Measurements from ENCODE around the gene MAGI3. TPM values are rescaled to one million over a fixed set of nuclear protein-coding genes. Genes with fewer than 3 reads are reported as not detected.

MAGI3 gene
- total RNA-seq, 1 experiment from 2014 or later, result 27.6 TPM

DNA sequence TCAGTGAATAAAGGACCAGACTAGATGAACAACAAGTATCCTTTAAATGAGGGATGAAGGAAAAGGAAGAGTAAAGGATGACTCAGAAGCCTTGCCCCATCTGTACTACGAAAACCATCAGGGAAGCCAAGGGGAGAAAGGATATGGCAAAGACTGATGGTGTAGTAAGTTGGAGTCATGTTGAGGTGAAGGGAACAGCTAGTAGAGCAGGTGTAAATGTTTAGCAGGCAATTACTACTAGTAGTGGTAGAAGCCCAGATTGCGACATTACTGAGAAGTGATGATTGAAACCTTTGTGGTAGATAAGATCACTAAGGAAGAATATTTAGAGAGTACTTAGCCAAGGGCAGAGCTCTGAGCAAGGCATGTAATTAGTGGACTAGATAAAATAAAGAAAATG, 285.0 kb downstream of the MAGI3 start:
- Mint-ChIP-seq H3K27ac (ENCODE audit: unreplicated experiment) (no peak overlapping the region), H3K9me3 (ENCODE audit: unreplicated experiment) (no peaks in the 10 kb centered on the region), H3K27me3 (ENCODE audit: insufficient read depth, unreplicated experiment) (no peaks in the 10 kb centered on the region), H3K4me3 (ENCODE audit: unreplicated experiment) (no peak overlapping the region), H3K4me1 (ENCODE audit: low read depth, unreplicated experiment) (peaks cover 28% of the 10 kb centered on the region), H3K36me3 (ENCODE audit: insufficient read depth, unreplicated experiment) (peaks cover 28% of the 10 kb centered on the region)
- CTCF ChIA-PET, result no interaction called here
- no TSS peak for BruUV-seq (replicated peaks)
- DNase-seq, result no peak
- POLR2A ChIA-PET, result no interaction called here
- intact Hi-C loops (cut with micrococcal nuclease; ENCODE audit: unreplicated experiment), result loop anchor here (5.0 kb wide), 2 partner anchors 283 to 603 kb away; partner anchors contain the start of genes LRIG2 and MAGI3
- Histone ChIP-seq H3K27me3 (replicated peaks; ENCODE audit: control insufficient read depth, insufficient read depth, low read length) (no peaks in the 10 kb centered on the region), H3K4me1 (peaks cover 14% of the 10 kb centered on the region; the same call in 1 of the 2 replicates), H3K36me3 (ENCODE audit: control insufficient read depth, insufficient read depth, low read length) (no peaks in the 10 kb centered on the region; the same call in 1 of the 2 replicates), H3K9me3 (no peaks in the 10 kb centered on the region), H3K4me3 (ENCODE audit: low read depth, low read length) (no peak overlapping the region)
- TF ChIP-seq, protein P1, sequence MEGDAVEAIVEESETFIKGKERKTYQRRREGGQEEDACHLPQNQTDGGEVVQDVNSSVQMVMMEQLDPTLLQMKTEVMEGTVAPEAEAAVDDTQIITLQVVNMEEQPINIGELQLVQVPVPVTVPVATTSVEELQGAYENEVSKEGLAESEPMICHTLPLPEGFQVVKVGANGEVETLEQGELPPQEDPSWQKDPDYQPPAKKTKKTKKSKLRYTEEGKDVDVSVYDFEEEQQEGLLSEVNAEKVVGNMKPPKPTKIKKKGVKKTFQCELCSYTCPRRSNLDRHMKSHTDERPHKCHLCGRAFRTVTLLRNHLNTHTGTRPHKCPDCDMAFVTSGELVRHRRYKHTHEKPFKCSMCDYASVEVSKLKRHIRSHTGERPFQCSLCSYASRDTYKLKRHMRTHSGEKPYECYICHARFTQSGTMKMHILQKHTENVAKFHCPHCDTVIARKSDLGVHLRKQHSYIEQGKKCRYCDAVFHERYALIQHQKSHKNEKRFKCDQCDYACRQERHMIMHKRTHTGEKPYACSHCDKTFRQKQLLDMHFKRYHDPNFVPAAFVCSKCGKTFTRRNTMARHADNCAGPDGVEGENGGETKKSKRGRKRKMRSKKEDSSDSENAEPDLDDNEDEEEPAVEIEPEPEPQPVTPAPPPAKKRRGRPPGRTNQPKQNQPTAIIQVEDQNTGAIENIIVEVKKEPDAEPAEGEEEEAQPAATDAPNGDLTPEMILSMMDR (IDR thresholded peaks at IDR 0.05; ENCODE audit: insufficient read depth in 1 of 2, low read depth in 1 of 2, low read length in 1 of 2, severe bottlenecking in 1 of 2, unreplicated experiment in 1 of 2), result no peak

DNA sequence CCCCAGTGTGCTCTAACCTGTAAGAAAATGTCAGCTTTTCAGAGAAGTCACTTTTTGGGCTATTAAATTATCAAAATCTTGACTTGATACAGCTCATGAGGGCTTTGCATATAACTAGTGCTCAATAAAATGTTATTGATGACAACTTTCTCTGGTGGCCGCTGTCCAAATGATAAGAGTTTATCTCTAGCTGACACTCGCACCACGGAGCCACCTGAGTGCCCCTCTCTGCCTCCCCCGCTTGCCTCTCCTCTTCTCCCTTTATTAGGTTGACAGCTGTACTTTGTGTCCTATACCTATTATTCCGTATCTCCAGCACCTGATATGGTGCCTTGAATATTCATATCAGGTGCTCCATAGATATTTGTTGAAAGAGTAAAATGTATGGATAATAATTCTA, 286.2 kb downstream of the MAGI3 start:
- H3K9me3 Mint-ChIP-seq (ENCODE audit: unreplicated experiment), result no peaks in the 10 kb centered on the region
- TF ChIP-seq, protein P1 (IDR thresholded peaks at IDR 0.05; ENCODE audit: insufficient read depth in 1 of 2, low read depth in 1 of 2, low read length in 1 of 2, severe bottlenecking in 1 of 2, unreplicated experiment in 1 of 2), result no peak
- CTCF ChIA-PET, result no interaction called here
- H3K4me3 ChIP-seq (ENCODE audit: low read depth, low read length), result no peak overlapping the region
- DNase-seq, result no peak
- H3K27me3 Mint-ChIP-seq (ENCODE audit: insufficient read depth, unreplicated experiment), result no peaks in the 10 kb centered on the region
- H3K4me3 Mint-ChIP-seq (ENCODE audit: unreplicated experiment), result no peak overlapping the region
- H3K36me3 Mint-ChIP-seq (ENCODE audit: insufficient read depth, unreplicated experiment), result peaks cover 38% of the 10 kb centered on the region
- no peaks in the 10 kb centered on the region for H3K27me3 ChIP-seq (replicated peaks; ENCODE audit: control insufficient read depth, insufficient read depth, low read length)
- intact Hi-C loops (cut with micrococcal nuclease; ENCODE audit: unreplicated experiment), result loop anchor here (5.0 kb wide), 2 partner anchors 284 to 604 kb away; partner anchors contain the start of genes LRIG2 and MAGI3
- POLR2A ChIA-PET, result no interaction called here
- BruUV-seq (replicated peaks), result no TSS peak
- H3K27ac Mint-ChIP-seq (ENCODE audit: unreplicated experiment), result no peak overlapping the region
- H3K4me1 ChIP-seq, result 0 out of 2 replicates have a peak, but pooled peaks cover 10% of the 10 kb centered on the region
- peaks cover 28% of the 10 kb centered on the region for H3K4me1 Mint-ChIP-seq (ENCODE audit: low read depth, unreplicated experiment)
- no peaks in the 10 kb centered on the region for H3K9me3 ChIP-seq
- no peaks in the 10 kb centered on the region; the same call in 1 of the 2 replicates for H3K36me3 ChIP-seq (ENCODE audit: control insufficient read depth, insufficient read depth, low read length)

DNA sequence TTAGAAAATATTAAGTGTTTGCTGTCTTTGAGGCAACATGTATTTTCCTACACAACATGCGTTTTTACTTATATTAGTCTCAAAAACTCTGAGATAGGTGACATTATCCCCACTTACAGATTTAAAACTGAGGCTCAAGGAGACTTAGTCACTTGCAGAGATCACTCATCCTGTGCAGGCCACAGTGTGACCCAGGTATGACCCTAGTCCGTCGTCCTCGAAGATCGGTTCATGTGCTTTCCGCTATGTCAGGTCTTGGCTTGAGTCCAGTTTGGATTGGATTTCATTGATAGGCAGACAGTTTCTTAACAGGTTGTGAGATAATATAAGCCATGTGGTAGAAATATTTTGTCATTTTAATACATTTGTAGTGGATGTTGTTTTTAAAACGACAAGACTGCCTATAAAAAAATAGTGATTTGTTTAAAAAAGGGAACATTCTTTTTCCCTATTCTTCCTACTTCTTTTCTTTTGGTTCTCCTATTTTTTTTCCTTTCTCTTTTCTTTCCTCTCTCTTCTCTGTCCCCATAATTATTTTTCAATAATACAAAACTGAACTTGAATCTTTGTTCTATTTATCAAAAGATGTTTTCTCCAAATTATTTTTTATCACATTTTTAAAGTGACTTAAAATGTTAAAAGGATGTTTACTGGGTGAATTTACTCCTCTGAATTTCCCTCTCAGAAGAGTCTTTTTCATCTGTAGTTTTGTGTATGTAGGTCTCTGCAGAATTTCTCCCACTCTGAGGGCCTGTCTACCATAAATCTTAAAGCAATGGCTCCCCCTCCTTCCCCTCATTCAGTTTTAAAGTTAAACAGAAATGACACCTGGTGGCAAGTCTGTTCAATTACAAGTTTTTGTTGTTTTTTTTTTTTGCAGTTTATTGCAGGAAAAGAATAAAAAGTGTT, 287.2 kb downstream of the MAGI3 start:
- no peak overlapping the region for H3K4me3 Mint-ChIP-seq (ENCODE audit: unreplicated experiment)
- TF ChIP-seq, protein P1 (IDR thresholded peaks at IDR 0.05; ENCODE audit: insufficient read depth in 1 of 2, low read depth in 1 of 2, low read length in 1 of 2, severe bottlenecking in 1 of 2, unreplicated experiment in 1 of 2), result peak; percentile 26 to 28
- H3K27me3 Mint-ChIP-seq (ENCODE audit: insufficient read depth, unreplicated experiment), result no peaks in the 10 kb centered on the region
- DNase-seq, result peak in 1 of 2 experiments; percentile 39
- Histone ChIP-seq H3K4me3 (ENCODE audit: low read depth, low read length) (no peak overlapping the region), H3K27me3 (replicated peaks; ENCODE audit: control insufficient read depth, insufficient read depth, low read length) (no peaks in the 10 kb centered on the region), H3K9me3 (no peaks in the 10 kb centered on the region), H3K36me3 (ENCODE audit: control insufficient read depth, insufficient read depth, low read length) (no peaks in the 10 kb centered on the region; the same call in 1 of the 2 replicates), H3K4me1 (0 out of 2 replicates have a peak, but pooled peaks cover 10% of the 10 kb centered on the region)
- H3K4me1 Mint-ChIP-seq (ENCODE audit: low read depth, unreplicated experiment), result peaks cover 23% of the 10 kb centered on the region
- no TSS peak for BruUV-seq (replicated peaks)
- ChIA-PET CTCF (interaction anchor here (0.6 to 0.7 kb wide), 2 partner anchors 37 to 538 kb away, joined by 4 to 5 read pairs; no protein-coding TSS in a partner anchor), POLR2A (interaction anchor here (0.6 kb wide), 1 partner anchor 419 kb away, joined by 5 read pairs; no protein-coding TSS in a partner anchor)
- H3K9me3 Mint-ChIP-seq (ENCODE audit: unreplicated experiment), result no peaks in the 10 kb centered on the region
- H3K36me3 Mint-ChIP-seq (ENCODE audit: insufficient read depth, unreplicated experiment), result peaks cover 38% of the 10 kb centered on the region
- intact Hi-C loops (cut with micrococcal nuclease; ENCODE audit: unreplicated experiment), result loop anchor here (2.0 to 5.0 kb wide), 3 partner anchors 285 to 605 kb away; partner anchors contain the start of genes LRIG2 and MAGI3
- no peak overlapping the region for H3K27ac Mint-ChIP-seq (ENCODE audit: unreplicated experiment)
